BE2C (cell line): ENCODE results near the gene PGC.
"Not testable (repeated sequence)": the region's sequence is repeated elsewhere in the genome, so short reads cannot be mapped to it uniquely, and the experiment has no call there.

Experiments
- DNase-seq: peaks from one replicate; pipeline ENCODE4 v3.0.0-alpha.2; 2020
- H3K27me3 ChIP-seq: fragments of 250-450 bp; sonication (Bioruptor Pico); 2 replicates; pipeline ENCODE4 v1.5.1; 2020; ENCODE audit warnings: mild to moderate bottlenecking
- H3K36me3 ChIP-seq: fragments of 250-450 bp; sonication (Bioruptor Pico); 2 replicates; pipeline ENCODE4 v1.5.1; 2020; ENCODE audit warnings: mild to moderate bottlenecking
- H3K4me1 ChIP-seq: fragments of 250-450 bp; sonication (Bioruptor Pico); 2 replicates; pipeline ENCODE4 v1.5.1; 2020
- H3K4me3 ChIP-seq: 2 replicates; pipeline ENCODE4 v1.5.1; 2011; ENCODE audit warnings: low read depth, low read length
- H3K9me3 ChIP-seq: fragments of 250-450 bp; sonication (Bioruptor Pico); 2 replicates; pipeline ENCODE4 v1.5.1; 2020
- TF ChIP-seq, protein P1 (sequence below): IDR thresholded peaks from 2 replicates; pipeline ENCODE4 v1.5.1; 2012; ENCODE audit warnings: mild to moderate bottlenecking, low read depth, low read length

The PGC gene

DNA sequence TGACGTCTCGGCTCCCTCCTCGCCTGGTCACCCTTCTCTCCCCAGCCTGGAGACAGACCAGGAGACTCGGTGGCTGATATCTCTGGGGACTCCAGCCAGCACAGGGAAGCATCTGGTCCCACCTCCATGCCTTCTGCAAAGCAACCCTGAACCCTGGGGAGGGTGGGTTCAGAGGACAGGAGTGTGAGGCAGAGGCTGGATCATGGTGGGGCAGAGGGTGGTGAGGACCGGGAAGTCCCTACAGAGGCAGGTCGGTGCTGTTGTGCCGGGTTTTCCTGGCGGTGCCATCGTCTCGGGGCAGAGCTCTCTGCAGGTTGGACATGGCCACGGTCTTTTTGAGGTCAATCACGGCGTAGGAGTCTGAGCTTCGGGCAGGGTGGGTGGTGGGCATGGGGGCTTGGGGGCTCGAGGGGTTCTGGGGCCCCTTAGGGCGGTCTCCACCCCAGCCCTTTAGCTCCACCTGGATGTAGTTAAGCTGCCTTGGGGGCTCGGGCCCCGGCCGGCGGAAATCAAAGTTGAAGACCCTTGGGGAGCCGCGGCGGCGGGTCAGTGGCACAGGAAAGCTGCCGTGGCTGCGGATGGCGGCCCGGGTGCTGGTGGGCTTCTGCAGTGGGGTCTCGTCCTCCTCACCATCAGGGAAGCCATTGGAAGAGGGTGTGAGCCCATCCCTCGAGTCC lies 23.3 kb upstream of the PGC start:
- peaks cover 27% of the 10 kb centered on the region for H3K4me1 ChIP-seq
- DNase-seq: no peak
- no peaks in the 10 kb centered on the region for H3K9me3 ChIP-seq
- TF ChIP-seq, protein P1, sequence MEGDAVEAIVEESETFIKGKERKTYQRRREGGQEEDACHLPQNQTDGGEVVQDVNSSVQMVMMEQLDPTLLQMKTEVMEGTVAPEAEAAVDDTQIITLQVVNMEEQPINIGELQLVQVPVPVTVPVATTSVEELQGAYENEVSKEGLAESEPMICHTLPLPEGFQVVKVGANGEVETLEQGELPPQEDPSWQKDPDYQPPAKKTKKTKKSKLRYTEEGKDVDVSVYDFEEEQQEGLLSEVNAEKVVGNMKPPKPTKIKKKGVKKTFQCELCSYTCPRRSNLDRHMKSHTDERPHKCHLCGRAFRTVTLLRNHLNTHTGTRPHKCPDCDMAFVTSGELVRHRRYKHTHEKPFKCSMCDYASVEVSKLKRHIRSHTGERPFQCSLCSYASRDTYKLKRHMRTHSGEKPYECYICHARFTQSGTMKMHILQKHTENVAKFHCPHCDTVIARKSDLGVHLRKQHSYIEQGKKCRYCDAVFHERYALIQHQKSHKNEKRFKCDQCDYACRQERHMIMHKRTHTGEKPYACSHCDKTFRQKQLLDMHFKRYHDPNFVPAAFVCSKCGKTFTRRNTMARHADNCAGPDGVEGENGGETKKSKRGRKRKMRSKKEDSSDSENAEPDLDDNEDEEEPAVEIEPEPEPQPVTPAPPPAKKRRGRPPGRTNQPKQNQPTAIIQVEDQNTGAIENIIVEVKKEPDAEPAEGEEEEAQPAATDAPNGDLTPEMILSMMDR: no peak
- no peaks in the 10 kb centered on the region for H3K36me3 ChIP-seq
- H3K4me3 ChIP-seq: no peak overlapping the region
- no peaks in the 10 kb centered on the region for H3K27me3 ChIP-seq

DNA sequence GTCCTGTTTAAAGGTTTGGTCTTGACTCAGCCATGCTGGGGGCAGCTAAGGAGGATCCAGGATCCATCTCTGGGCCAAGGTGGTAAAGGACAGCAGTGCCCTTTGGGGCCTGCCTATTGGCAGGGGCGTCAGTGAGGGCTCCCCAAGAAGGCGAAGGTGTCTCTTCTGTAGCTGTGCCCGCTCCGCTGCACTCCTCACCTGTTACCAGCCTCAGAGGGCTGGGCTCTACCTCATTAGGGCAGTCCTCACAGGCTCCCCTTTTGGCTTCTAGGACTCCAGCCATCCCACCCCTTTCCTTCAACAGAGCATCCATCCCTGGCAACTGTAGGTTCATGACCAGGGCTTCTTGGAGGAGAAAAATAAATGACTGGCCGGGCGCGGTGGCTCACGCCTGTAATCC lies 22.2 kb upstream of the PGC start:
- Histone ChIP-seq H3K27me3 (no peaks in the 10 kb centered on the region), H3K4me3 (no peak overlapping the region), H3K9me3 (no peaks in the 10 kb centered on the region), H3K4me1 (peaks cover 27% of the 10 kb centered on the region), H3K36me3 (no peaks in the 10 kb centered on the region)
- no peak for DNase-seq
- TF ChIP-seq, protein P1: no peak

DNA sequence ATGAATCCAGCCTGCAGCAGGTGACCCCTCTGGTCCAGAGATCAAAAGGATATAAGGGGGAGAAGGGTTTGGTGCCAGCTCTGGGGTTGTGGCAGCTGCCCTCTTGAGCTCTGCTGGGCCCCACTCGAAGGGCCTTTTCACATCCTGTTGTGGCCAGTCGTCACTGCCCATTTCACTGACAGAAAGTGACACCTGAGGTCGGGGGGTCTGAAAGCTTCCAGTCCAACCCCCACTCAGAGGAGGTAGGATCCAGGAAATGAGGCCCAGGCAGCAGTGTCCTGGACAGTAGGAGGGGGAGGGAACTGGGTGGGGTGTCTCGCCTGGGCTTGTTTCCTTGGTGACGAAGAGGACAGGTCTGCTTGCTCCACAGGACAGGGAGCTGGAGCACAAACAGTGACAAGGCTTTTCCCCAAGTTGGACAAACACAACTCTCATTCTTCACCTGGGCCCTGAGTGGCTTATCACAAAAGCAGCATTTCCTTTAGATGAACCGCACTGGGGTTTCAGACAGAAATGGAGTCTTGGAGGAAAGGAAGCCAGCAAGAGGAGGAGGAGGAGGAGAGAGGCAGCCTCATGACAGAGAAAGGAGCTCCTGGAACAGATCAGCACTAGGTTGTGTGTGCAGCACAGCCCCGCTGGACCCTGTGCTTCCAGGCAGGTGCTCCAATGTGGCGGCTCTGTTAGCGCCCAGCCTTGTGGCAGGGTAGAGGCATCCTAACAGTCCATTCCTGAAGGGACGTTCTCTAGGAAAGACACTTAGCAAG lies 21.5 kb upstream of the PGC start:
- TF ChIP-seq, protein P1: no peak
- DNase-seq: no peak
- peaks cover 30% of the 10 kb centered on the region for H3K4me1 ChIP-seq

DNA sequence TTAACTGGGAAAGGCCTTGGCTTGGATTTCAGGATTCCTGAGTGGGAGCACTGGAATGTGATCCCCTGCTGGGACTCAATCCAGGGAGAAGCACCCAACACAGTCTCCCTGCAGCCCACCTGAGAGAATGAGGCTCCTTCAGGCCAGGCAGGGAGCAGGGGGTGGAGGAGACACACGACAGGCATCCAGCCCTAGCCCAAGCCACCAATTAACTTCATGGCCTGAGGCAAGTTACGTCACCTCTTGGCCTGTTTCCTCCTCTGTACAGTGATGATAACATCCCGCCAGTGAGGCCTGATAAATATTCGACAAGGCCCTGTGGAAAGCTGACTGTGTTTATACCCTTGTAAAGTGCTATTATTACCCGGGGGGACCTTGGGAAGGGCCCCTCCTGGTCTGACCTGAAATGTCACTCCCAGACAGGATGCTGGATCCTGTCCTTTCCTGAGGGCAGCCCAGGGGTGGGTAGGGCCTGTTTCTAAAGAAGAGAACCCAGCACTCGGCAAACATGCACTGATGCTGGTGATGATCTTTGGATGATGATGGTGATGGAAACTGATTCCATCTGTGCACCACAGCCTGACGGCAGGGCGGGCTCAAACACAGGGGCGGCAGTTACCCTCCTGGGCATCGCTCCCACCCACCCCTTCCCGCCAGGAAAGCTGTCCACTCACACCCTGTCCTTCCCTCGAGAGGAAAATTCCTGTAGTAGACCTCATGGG lies 20.1 kb upstream of the PGC start:
- H3K4me3 ChIP-seq: no peak overlapping the region
- H3K9me3 ChIP-seq: no peaks in the 10 kb centered on the region
- peaks cover 30% of the 10 kb centered on the region for H3K4me1 ChIP-seq
- TF ChIP-seq, protein P1: no peak
- H3K27me3 ChIP-seq: no peaks in the 10 kb centered on the region
- no peaks in the 10 kb centered on the region for H3K36me3 ChIP-seq
- DNase-seq: peak; percentile 90

More for the DNA sequence above, 21.5 kb upstream of the PGC start:
- H3K27me3 ChIP-seq: no peaks in the 10 kb centered on the region
- H3K36me3 ChIP-seq: no peaks in the 10 kb centered on the region
- H3K9me3 ChIP-seq: no peaks in the 10 kb centered on the region
- H3K4me3 ChIP-seq: no peak overlapping the region

DNA sequence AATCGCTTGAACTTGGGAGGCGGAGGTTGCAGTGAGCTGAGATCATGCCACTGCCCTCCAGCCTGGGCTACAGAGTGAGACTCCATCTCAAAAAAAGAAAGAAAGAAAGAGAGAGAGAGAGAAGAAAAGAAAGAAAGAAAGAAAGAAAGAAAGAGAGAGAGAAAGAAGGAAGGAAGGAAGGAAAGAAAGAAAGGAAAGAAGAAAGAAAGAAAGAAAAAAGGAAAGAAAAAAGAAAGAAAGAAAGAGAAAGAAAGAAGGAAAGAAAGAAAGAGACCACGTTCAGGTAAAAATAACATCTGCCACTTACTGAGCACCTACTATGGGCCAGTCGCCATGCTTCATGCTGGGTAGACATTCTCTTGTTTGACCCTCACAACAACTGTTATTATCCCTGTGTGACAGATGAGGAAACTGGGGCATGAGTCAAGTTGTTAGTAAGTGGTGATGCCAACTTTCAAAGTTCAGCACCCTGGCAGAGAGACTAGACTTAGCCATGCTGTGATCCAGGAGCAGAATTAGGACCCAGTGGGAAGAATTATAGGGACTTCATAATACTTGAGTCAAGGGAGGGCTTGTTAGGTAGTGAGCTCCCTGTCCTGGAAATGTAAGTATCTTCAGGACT lies 19.0 kb upstream of the PGC start:
- DNase-seq, H3K4me3 ChIP-seq, H3K27me3 ChIP-seq, H3K9me3 ChIP-seq, H3K36me3 ChIP-seq: not testable (repeated sequence)
- peaks cover 30% of the 10 kb centered on the region for H3K4me1 ChIP-seq

DNA sequence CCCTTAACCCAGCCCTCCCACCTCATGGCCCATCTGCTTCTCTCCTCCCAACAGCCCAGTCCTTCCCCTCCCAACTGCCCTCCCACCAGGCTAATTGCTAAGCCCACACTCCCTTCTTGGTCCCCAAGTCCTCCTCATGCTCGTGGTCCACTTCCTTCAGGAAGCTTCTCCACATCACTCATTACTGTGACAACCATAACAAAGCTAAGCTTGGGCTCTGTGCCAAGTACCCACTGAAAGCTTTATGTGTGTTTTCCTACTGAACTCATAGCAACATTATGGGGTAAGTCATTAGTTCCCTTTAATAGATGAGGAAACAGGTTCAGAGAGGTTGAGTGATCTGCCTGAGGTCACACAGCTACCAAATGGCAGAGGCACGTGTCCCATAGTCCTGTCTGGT lies 16.3 kb upstream of the PGC start:
- Histone ChIP-seq H3K27me3 (no peaks in the 10 kb centered on the region), H3K9me3 (no peaks in the 10 kb centered on the region), H3K4me1 (peaks cover 24% of the 10 kb centered on the region), H3K36me3 (no peaks in the 10 kb centered on the region), H3K4me3 (no peak overlapping the region)
- TF ChIP-seq, protein P1: no peak
- no peak for DNase-seq
